IPS-15b (cell line): Measurements from ENCODE around the gene DLGAP5.

Experiments
- H3K27me3 ChIP-seq: one replicate; pipeline ENCODE4 v1.6.1; 2013; ENCODE audit warnings: low read length; ENCODE audit not compliant: control insufficient read depth, insufficient read depth
- H3K36me3 ChIP-seq: one replicate; pipeline ENCODE4 v1.6.1; 2013; ENCODE audit warnings: low read length; ENCODE audit not compliant: control insufficient read depth, insufficient read depth
- H3K4me1 ChIP-seq: one replicate; pipeline ENCODE4 v1.6.1; 2013; ENCODE audit warnings: mild to moderate bottlenecking, low read length; ENCODE audit not compliant: control insufficient read depth, insufficient read depth
- H3K4me3 ChIP-seq: one replicate; pipeline ENCODE4 v1.5.1; 2013; ENCODE audit warnings: low read depth, low read length
- H3K9ac ChIP-seq: one replicate; pipeline ENCODE4 v1.6.1; 2013; ENCODE audit warnings: low read depth, mild to moderate bottlenecking, low read length
- H3K9me3 ChIP-seq: one replicate; pipeline ENCODE4 v1.6.1; 2013; ENCODE audit warnings: mild to moderate bottlenecking, low read length; ENCODE audit not compliant: control insufficient read depth, insufficient read depth

DLGAP5 gene

GRCh38 chr14:55101698-55102097, 89.7 kb downstream of the DLGAP5 start:
- H3K36me3 ChIP-seq, result no peaks in the 10 kb centered on the region
- H3K4me1 ChIP-seq, result peaks cover 18% of the 10 kb centered on the region
- no peak overlapping the region for H3K4me3 ChIP-seq
- H3K27me3 ChIP-seq, result no peaks in the 10 kb centered on the region
- H3K9me3 ChIP-seq, result no peaks in the 10 kb centered on the region
- no peak overlapping the region for H3K9ac ChIP-seq

- Histone ChIP-seq H3K9me3 (no peaks in the 10 kb centered on the region), H3K27me3 (no peaks in the 10 kb centered on the region), H3K4me1 (peaks cover 18% of the 10 kb centered on the region), H3K36me3 (no peaks in the 10 kb centered on the region), H3K4me3 (no peak overlapping the region), H3K9ac (no peak overlapping the region)
Observed at GRCh38 chr14:55099756-55100155, 91.6 kb downstream of the DLGAP5 start.

- no peak overlapping the region for H3K9ac ChIP-seq
- no peaks in the 10 kb centered on the region for H3K9me3 ChIP-seq
- no peaks in the 10 kb centered on the region for H3K36me3 ChIP-seq
- H3K4me1 ChIP-seq, result peaks cover 14% of the 10 kb centered on the region
- no peaks in the 10 kb centered on the region for H3K27me3 ChIP-seq
- no peak overlapping the region for H3K4me3 ChIP-seq
Observed at GRCh38 chr14:55098561-55098898, 92.9 kb downstream of the DLGAP5 start.
